GM12878 (cell line): ENCODE results near the gene SDC1. TPM values are rescaled to one million over a fixed set of nuclear protein-coding genes. Genes with fewer than 3 reads are reported as not detected.

ENCODE experiments used
- ATAC-seq: fragments of 200-7000 bp; cut with Tn5 transposase; 3 replicates; pipeline ENCODE4 v1.9.1; 2020; ENCODE audit warnings: mild to moderate bottlenecking, moderate library complexity
- BruUV-seq: library from RNA; stranded (reverse); fragments of 400-500 nt; replicated peaks from 2 replicates; lab custom pipeline; 2021; lab: Mats Ljungman, UMichigan
- CTCF ChIA-PET: fragments of 300-600 bp; sonication (Branson Sonifier 250); formaldehyde crosslinking; extraction: SDS; loops from one replicate; lab custom pipeline; 2021; ENCODE audit warnings: inconsistent platforms; lab: Yijun Ruan, JAX
- POLR2A ChIA-PET: fragments of 350-600 bp; formaldehyde crosslinking; extraction: SDS; loops from one replicate; lab custom pipeline; 2021; ENCODE audit warnings: inconsistent platforms; lab: Charles Lee
- RAD21 ChIA-PET: fragments of 300-600 bp; sonication (Branson Sonifier 250); formaldehyde crosslinking; loops from one replicate; lab custom pipeline; 2023; ENCODE audit warnings: antibody characterized with exemption; ENCODE audit not compliant: unreplicated experiment; lab: Charles Lee
- SMC1A ChIA-PET: fragments of 300-600 bp; sonication (Branson Sonifier 250); formaldehyde crosslinking; loops from one replicate; lab custom pipeline; 2023; ENCODE audit not compliant: unreplicated experiment, uncharacterized antibody; lab: Charles Lee
- DNase-seq: peaks from one replicate; pipeline ENCODE4 v3.0.0-alpha.2; 2011; ENCODE audit warnings: low read depth, low spot score
- FAIRE-seq: peaks from 3 replicates; lab custom pipeline; 2011; peaks lifted over from hg19 to GRCh38; lab: Jason Lieb, UNC
- H2AFZ ChIP-seq: 2 replicates; pipeline ENCODE4 v1.6.0; 2011; ENCODE audit warnings: low read depth, low read length, control low read depth; ENCODE audit not compliant: control insufficient read depth
- H3K27ac ChIP-seq: 2 replicates; pipeline ENCODE4 v1.5.1; 2011; ENCODE audit warnings: control low read depth; ENCODE audit not compliant: control insufficient read depth, insufficient read depth
- H3K27me3 ChIP-seq, 2 experiments: replicated peaks in 1 of 2; 2 replicates each; pipeline versions ENCODE4 v1.6.0 to v1.6.1; 2011; ENCODE audit warnings: low read length in 1 of 2; ENCODE audit not compliant: control insufficient read depth in 2 of 2, insufficient read depth in 2 of 2
- H3K36me3 ChIP-seq, 2 experiments: 2 replicates each; pipeline ENCODE4 v1.5.1; 2011; ENCODE audit warnings: low read length in 1 of 2; ENCODE audit not compliant: control insufficient read depth in 2 of 2, insufficient read depth in 2 of 2
- H3K4me1 ChIP-seq: 2 replicates; pipeline ENCODE4 v1.6.1; 2011; ENCODE audit warnings: mild to moderate bottlenecking, low read length, moderate library complexity, mixed read lengths; ENCODE audit not compliant: control insufficient read depth, insufficient read depth
- H3K4me2 ChIP-seq: 2 replicates; pipeline ENCODE4 v1.6.0; 2011; ENCODE audit warnings: control low read depth; ENCODE audit not compliant: control insufficient read depth, insufficient read depth
- H3K4me3 ChIP-seq: fragments of 200-600 bp; sonication (generic); 2 replicates; pipeline ENCODE4 v1.5.1; 2016
- H3K79me2 ChIP-seq: 2 replicates; pipeline ENCODE4 v1.6.0; 2011; ENCODE audit warnings: low read length; ENCODE audit not compliant: control insufficient read depth, insufficient read depth
- H3K9ac ChIP-seq: 2 replicates; pipeline ENCODE4 v1.8.0; 2011; ENCODE audit warnings: low read length, control low read depth, mixed read lengths; ENCODE audit not compliant: control insufficient read depth, insufficient read depth
- H3K9me3 ChIP-seq: replicated peaks from 3 replicates; pipeline ENCODE4 v1.5.1; 2011; ENCODE audit warnings: mild to moderate bottlenecking, low read length; ENCODE audit not compliant: control insufficient read depth, insufficient read depth
- H4K20me1 ChIP-seq: 2 replicates; pipeline ENCODE4 v1.6.0; 2011; ENCODE audit not compliant: control insufficient read depth, insufficient read depth
- ASH2L ChIP-seq: fragments of 300-600, 200-600 bp; sonication (generic); IDR thresholded peaks from 2 replicates; pipeline ENCODE4 v1.6.1; 2017; ENCODE audit warnings: low read depth, mild to moderate bottlenecking, borderline replicate concordance
- BACH1 ChIP-seq: fragments of 450-650 bp; IDR thresholded peaks from 2 replicates; pipeline ENCODE4 v1.6.1; 2017; ENCODE audit warnings: mild to moderate bottlenecking, borderline replicate concordance
- BRCA1 ChIP-seq: IDR thresholded peaks from 2 replicates; pipeline ENCODE4 v1.6.1; 2011; ENCODE audit warnings: low read depth, low read length, improper control_type of control experiment
- CHD4 ChIP-seq: fragments of 200-600 bp; sonication (generic); IDR thresholded peaks from 2 replicates; pipeline ENCODE4 v1.6.1; 2016; ENCODE audit warnings: mild to moderate bottlenecking
- CREB1 ChIP-seq: IDR thresholded peaks from 2 replicates; pipeline ENCODE4 v1.6.1; 2012; ENCODE audit warnings: low read depth, mild to moderate bottlenecking, inconsistent platforms
- ETV6 ChIP-seq, 2 experiments: fragments of 450-650 bp in 1 of 2; IDR thresholded peaks in 1 of 2; conservative IDR thresholded peaks in 1 of 2; 2 replicates each; pipeline ENCODE4 v1.6.1; 2014; ENCODE audit warnings: antibody characterized with exemption in 1 of 2, borderline replicate concordance in 1 of 2, low read depth in 1 of 2, mild to moderate bottlenecking in 1 of 2, moderate library complexity in 1 of 2
- EZH2 ChIP-seq: IDR thresholded peaks from 2 replicates; pipeline ENCODE4 v1.6.1; 2012; ENCODE audit warnings: low read depth, mild to moderate bottlenecking, control low read depth, inconsistent platforms, low read length, borderline replicate concordance; ENCODE audit not compliant: control insufficient read depth
- HDGF ChIP-seq: fragments of 450-650 bp; IDR thresholded peaks from 2 replicates; pipeline ENCODE4 v1.6.1; 2016; ENCODE audit warnings: antibody characterized with exemption
- MTA2 ChIP-seq: fragments of 450-650 bp; IDR thresholded peaks from 2 replicates; pipeline ENCODE4 v1.6.1; 2016; ENCODE audit warnings: low read depth, mild to moderate bottlenecking, moderate library complexity
- NBN ChIP-seq: fragments of 450-650 bp; IDR thresholded peaks from 2 replicates; pipeline ENCODE4 v1.6.1; 2016
- NFYA ChIP-seq: IDR thresholded peaks from 2 replicates; pipeline ENCODE4 v1.6.1; 2011; ENCODE audit warnings: low read depth, mild to moderate bottlenecking, low read length, improper control_type of control experiment, borderline replicate concordance
- SPI1 ChIP-seq: IDR thresholded peaks from 2 replicates; pipeline ENCODE4 v1.6.1; 2011; ENCODE audit warnings: low read depth, mild to moderate bottlenecking, low read length, moderate library complexity, borderline replicate concordance; ENCODE audit not compliant: insufficient read depth
- STAT3 ChIP-seq: IDR thresholded peaks from 2 replicates; pipeline ENCODE4 v1.6.1; 2011; ENCODE audit warnings: low read depth, low read length, improper control_type of control experiment
- WGBS: methylation state at CpG from one replicate; pipeline ENCODE4 v1.1.6; 2016; ENCODE audit warnings: low lambda C conversion rate; ENCODE audit not compliant: insufficient replicate concordance, insufficient coverage; ENCODE audit errors: missing lambda C conversion rate; 5-methylcytosine and 5-hydroxymethylcytosine counted together
- in situ Hi-C: fragments of 300-500 bp; cut with MboI; formaldehyde crosslinking; loops from 9 replicates; pipeline ENCODE4 v1.14.3; 2018; ENCODE audit warnings: mixed read lengths
- intact Hi-C: fragments of 100-400 bp; cut with micrococcal nuclease; formaldehyde crosslinking; loops from one replicate; pipeline ENCODE4 v1.14.2; 2022; ENCODE audit not compliant: unreplicated experiment
- polyA plus RNA-seq, 11 experiments: library from polyadenylated mRNA; depleted of rRNA in 4 of 11; unstranded in 6 of 11; stranded (reverse) in 5 of 11; fragments of >200 nt; fragmentation: Nextera tagmentation in 4 of 11; fragmentation: Illumina TruSeq in 1 of 11; extraction: Ambion mirVana in 4 of 11; extraction: Trizol in 1 of 11; gene quantifications; 1 replicate in 1 of 11; 2 replicates in 10 of 11; pipeline versions ENCODE4 v1.2.1 to v1.2.3, GENCODE V29; 2011 to 2016; ENCODE audit warnings: inconsistent platforms in 2 of 11, missing spikeins in 2 of 11, low read depth in 1 of 11
- total RNA-seq, 4 experiments: library from RNA; depleted of rRNA in 3 of 4; stranded (reverse); fragments of >200 nt in 3 of 4; fragmentation: Illumina TruSeq in 1 of 4; extraction: Trizol in 1 of 4; gene quantifications; 2 replicates each; pipeline versions ENCODE4 v1.2.1 to v1.2.3, GENCODE V29; 2013 to 2021
- TF ChIP-seq, protein P1 (sequence below): IDR thresholded peaks from 2 replicates; pipeline ENCODE4 v1.6.1; 2011; ENCODE audit warnings: borderline replicate concordance, low read depth, mild to moderate bottlenecking, moderate library complexity, low read length; ENCODE audit not compliant: insufficient read depth, poor library complexity, severe bottlenecking
- TF ChIP-seq, protein P2 (sequence below): IDR thresholded peaks from 2 replicates; pipeline ENCODE4 v1.6.1; 2011; ENCODE audit warnings: low read depth, mild to moderate bottlenecking, low read length, moderate library complexity, borderline replicate concordance; ENCODE audit errors: extremely low read depth
- TF ChIP-seq, protein P3 (sequence below): fragments of 450-650 bp; IDR thresholded peaks from 2 replicates; pipeline ENCODE4 v1.6.1; 2016; ENCODE audit warnings: mild to moderate bottlenecking
- TF ChIP-seq, protein P4 (sequence below): IDR thresholded peaks from 2 replicates; pipeline ENCODE4 v1.6.1; 2011; ENCODE audit warnings: low read depth, low read length, improper control_type of control experiment, borderline replicate concordance

Gene SDC1
- total and polyA plus RNA-seq, 10 of the 15 experiments (the other 5 are each of a cell fraction or from before 2014, with no cell fraction given) = 0.85 to 36.8 (median 23.7) TPM

DNA sequence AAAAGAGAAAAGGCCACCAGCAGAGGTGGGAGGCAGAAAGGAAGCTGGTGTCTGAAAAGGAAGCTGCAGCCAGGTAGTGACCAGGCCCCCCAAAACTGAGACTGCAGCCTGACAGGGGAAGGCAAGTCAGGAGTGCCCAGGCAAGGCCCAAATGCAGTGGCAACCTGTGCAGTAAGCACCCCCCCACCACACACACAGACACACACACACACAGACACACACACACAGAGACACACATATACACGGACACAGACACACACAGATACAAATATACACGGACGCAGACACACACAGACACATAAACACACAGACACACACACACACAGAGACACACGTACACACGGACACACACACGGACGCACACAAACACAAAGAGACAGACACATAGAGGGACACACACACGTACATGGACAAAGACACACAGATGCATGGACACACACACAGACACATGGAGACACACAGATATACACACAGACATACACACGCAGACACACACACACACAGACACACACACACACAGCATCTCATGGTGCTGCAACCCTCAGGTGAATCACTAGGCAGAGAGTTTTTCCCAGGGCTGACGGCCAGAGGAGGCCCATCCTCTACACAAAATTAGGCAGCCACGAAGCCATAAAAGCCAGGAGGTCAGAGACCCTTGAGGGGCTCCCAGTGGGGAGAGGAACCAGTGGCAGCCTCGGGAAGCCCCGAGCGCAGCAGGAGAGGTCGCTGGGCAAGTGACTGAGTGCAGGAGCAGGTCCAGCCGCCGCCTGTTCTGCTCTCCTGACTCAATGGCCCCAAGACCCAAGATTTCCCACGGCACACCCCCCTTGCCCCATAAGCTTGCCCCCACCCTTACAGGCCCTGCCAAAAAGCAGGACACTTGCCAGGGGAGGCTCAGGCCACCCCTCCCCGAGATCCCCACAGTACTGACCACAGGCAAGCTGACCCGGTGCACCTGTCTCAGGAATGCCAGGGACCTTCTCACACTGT lies 6.3 kb downstream of the SDC1 start:
- Histone ChIP-seq H3K4me2 (no peak overlapping the region), H3K27ac (no peak overlapping the region), H3K9ac (no peak overlapping the region), H2AFZ (no peak overlapping the region), H3K27me3 (no peaks in the 10 kb centered on the region), H3K4me3 (no peak overlapping the region), H3K79me2 (peaks cover 50% of the 10 kb centered on the region), H3K36me3 (no peaks in the 10 kb centered on the region), H4K20me1 (no peaks in the 10 kb centered on the region), H3K9me3 (no peaks in the 10 kb centered on the region), H3K4me1 (peaks cover 46% of the 10 kb centered on the region)
- intact Hi-C loops (no loop called here), in situ Hi-C loops (no loop called here)
- CTCF ChIA-PET = interaction anchor here (0.5 to 1.2 kb wide), 2 partner anchors 67 to 83 kb away, joined by 3 to 4 read pairs; no protein-coding TSS in a partner anchor
- RAD21 ChIA-PET = no interaction called here
- SMC1A ChIA-PET = interaction anchor here (1.0 to 9.6 kb wide), 2 partner anchors 11 to 80 kb away, joined by 4 to 191 read pairs; no protein-coding TSS in a partner anchor
- DNase-seq (no peak), ATAC-seq (no peak), FAIRE-seq (no peak)
- no TSS peak for BruUV-seq
- 86% methylated on average over 20 of the region's 20 CpGs for WGBS
- POLR2A ChIA-PET = no interaction called here
- TF ChIP-seq HDGF (peak; percentile 93; the same call in 1 of the 2 replicates), NBN (0 out of 2 replicates have a peak, but pooled peaks have one; percentile 21), STAT3 (no peak), SPI1 (no peak), EZH2 (no peak), BACH1 (no peak), ETV6 (conservative IDR thresholded peaks at IDR 0.05 in 1 of 2, IDR thresholded peaks at IDR 0.05 in 1 of 2; ENCODE audit: borderline replicate concordance in 1 of 2, low read depth in 1 of 2) (no peak), ASH2L (no peak), CREB1 (no peak), NFYA (no peak), CHD4 (no peak), MTA2 (no peak), BRCA1 (no peak)
- TF ChIP-seq, protein P1, sequence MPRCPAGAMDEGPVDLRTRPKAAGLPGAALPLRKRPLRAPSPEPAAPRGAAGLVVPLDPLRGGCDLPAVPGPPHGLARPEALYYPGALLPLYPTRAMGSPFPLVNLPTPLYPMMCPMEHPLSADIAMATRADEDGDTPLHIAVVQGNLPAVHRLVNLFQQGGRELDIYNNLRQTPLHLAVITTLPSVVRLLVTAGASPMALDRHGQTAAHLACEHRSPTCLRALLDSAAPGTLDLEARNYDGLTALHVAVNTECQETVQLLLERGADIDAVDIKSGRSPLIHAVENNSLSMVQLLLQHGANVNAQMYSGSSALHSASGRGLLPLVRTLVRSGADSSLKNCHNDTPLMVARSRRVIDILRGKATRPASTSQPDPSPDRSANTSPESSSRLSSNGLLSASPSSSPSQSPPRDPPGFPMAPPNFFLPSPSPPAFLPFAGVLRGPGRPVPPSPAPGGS = no peak
- TF ChIP-seq, protein P2, sequence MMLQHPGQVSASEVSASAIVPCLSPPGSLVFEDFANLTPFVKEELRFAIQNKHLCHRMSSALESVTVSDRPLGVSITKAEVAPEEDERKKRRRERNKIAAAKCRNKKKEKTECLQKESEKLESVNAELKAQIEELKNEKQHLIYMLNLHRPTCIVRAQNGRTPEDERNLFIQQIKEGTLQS = no peak
- TF ChIP-seq, protein P3, sequence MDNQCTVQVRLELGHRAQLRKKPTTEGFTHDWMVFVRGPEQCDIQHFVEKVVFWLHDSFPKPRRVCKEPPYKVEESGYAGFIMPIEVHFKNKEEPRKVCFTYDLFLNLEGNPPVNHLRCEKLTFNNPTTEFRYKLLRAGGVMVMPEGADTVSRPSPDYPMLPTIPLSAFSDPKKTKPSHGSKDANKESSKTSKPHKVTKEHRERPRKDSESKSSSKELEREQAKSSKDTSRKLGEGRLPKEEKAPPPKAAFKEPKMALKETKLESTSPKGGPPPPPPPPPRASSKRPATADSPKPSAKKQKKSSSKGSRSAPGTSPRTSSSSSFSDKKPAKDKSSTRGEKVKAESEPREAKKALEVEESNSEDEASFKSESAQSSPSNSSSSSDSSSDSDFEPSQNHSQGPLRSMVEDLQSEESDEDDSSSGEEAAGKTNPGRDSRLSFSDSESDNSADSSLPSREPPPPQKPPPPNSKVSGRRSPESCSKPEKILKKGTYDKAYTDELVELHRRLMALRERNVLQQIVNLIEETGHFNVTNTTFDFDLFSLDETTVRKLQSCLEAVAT = 0 out of 2 replicates have a peak, but pooled peaks have one; percentile 36
- TF ChIP-seq, protein P4, sequence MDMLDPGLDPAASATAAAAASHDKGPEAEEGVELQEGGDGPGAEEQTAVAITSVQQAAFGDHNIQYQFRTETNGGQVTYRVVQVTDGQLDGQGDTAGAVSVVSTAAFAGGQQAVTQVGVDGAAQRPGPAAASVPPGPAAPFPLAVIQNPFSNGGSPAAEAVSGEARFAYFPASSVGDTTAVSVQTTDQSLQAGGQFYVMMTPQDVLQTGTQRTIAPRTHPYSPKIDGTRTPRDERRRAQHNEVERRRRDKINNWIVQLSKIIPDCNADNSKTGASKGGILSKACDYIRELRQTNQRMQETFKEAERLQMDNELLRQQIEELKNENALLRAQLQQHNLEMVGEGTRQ = no peak
